LoVo (cell line): Measurements from ENCODE around the gene FKBP14.
A peak's percentile ranks its signal among the peaks of the same experiment; 100 is the strongest.
"Not testable (repeated sequence)": the region's sequence is repeated elsewhere in the genome, so short reads cannot be mapped to it uniquely, and the experiment has no call there.

Experiments used
- DNase-seq: peaks from one replicate; pipeline ENCODE4 v3.0.0-alpha.2; 2016; ENCODE audit warnings: low spot score

FKBP14 gene

DNA sequence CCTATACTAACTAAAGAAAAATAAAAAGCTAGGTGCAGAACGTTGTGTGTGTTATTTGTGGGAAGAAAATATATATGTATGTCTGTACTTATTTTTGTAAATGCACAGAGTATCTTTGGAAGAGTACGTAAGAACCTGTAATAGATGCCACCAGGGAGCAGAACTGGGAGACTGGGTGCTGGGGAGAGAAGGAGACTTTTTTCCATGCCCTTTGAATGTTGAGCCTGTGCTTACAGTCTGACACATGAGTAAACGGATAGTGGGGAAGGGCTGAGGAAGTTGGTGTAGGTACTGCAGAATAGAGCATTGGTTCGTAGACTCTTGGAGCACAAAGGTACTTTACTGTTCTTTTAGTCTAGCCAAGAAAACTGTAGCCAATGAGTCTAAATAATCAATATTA, 35.6 kb downstream of the FKBP14 start:
- no peak for DNase-seq

DNA sequence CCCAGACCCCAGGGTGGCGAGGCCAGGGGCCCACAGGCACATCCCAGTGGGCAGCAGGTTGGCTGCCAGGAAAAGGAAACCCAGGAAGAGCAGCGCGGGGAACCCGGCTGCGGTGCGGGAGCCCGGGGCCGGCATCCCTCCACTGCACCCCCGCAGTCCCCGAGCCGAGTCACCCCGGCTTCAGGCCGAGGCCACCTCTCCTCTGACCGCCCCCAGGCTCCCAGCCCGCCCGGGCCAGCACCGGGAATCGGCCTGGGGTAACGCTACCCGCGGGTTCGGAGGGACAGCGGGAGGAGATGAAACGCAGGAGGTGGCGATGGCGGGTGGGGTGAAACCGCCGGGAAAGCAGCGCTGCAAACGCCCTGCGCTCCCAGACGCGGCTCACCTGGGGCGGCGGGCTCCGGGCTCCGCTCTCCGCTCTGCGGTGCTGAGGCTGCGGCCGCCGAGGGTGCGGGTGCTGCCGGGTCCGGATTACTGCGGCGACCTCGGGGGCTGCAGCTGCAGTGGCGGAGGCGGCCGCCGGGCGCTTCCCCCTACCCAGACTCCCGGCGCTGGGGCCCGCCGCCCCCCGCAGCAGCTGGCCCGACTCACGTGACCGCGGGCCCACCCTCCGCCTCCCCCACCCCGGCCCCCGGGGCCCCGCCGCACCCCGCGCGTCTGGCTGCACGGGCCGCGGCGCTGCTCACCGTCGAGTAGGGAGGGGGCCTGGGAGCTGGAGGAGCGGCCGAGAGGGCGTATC, 37.1 kb downstream of the FKBP14 start, which contains the start of gene SCRN1:
SCRN1 (minus strand) TSS at position 545 of the 739 bp plus-strand sequence. CDS start 20,734 bp downstream, outside the sequence.
- peak; percentile 48 for DNase-seq

DNA sequence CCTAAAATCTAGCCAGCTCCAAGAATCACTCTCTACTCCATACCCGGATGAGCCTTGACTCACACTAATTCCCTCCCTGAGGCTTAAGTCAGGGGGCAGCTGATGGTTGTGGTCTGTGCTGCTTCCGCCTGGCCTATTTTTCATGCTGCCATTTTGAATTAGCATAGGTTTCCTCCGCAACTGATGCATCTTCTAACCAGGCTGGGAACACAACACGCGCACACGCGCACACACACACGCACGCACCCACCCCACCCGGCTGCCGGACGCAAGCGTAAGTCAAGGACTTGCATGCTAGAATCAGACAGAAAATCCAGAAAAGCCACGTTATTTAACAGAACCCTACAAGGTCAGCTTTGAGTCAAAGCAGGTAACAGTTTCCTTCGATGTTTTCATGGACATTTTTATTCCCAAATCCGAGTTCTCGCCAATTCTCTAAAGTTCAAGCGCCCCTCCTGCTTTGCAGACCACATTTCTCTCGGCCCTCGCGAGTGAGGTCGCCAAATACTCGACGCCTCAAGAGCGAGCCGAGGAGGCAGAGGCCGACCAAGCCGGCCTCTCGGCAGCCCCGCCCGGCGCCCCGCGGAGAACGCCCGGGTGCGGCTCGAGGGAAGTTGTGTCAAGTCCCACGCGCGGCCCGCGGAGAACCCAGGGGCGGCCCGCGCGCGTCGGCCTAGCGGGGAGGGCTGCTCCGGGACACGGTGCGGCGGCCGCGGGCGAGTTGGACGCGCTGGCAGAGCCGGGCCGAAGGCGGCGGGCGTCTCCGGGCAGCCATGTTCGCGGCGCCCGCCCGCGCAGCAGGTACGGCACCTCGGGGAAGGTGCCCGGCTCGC, 37.9 kb downstream of the FKBP14 start:
- peak; percentile 55 for DNase-seq

DNA sequence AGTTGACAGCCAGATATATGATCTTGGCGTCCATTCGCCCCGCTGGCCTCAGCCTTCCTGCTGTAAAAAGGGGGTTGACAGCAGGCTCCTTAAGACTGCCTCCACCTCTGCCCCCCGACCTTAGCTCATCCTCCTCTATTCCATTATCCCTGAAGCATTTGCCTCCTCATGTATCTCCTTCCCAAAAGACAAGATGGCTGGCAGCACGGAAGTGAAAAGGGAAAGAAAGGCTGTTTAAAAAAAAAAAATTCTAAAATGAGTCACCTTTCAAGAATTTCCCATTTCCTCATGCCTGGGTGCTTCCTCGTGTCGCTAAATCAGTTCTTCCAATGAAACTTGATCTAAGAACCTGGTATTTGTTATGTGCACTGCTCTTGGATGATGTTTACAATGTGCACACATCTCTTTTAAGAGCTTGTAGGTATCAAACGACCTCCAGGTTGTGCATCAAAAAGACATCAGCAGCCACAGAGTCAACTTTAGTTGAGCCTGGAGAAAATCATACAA, 38.6 kb downstream of the FKBP14 start:
- DNase-seq, result peak; percentile 95

DNA sequence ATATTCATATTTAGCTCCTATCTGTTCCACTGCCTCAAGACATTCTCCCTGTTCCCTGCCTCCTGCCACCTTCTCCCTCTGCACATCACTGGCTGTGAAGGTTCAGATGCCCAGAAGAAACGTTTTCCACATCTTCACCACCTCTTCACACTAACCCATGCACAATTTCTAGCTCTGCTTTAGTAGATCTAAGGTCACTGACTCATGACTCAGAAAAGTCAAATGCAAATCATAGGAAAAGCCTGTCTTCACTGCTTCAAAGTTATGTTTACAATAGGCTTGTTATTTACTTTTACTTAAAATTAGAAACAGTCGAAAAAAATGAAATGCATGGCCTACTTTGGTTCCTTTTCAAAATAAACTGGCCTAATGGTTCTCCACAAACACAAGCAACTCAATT, 39.4 kb downstream of the FKBP14 start:
- peak; percentile 35 for DNase-seq

DNA sequence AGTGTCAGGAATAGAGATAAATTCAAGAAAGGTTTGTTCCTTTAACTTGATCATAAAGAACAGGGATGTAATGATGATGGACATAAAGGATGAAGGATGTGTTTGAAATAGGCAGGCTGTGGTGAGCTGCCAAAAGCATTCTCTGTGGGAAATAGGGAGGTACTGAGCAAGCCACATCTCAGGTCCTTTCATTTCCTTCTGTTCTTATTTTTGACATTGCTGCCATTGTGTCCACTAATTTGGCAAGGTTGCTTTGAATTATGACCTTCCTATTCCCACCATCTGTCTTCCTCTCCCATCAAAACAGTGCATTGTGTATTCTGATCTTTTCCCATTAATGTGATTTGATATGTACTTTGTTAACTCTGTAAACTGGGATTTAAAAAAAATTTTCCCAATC, 46.4 kb downstream of the FKBP14 start:
- DNase-seq, result no peak

DNA sequence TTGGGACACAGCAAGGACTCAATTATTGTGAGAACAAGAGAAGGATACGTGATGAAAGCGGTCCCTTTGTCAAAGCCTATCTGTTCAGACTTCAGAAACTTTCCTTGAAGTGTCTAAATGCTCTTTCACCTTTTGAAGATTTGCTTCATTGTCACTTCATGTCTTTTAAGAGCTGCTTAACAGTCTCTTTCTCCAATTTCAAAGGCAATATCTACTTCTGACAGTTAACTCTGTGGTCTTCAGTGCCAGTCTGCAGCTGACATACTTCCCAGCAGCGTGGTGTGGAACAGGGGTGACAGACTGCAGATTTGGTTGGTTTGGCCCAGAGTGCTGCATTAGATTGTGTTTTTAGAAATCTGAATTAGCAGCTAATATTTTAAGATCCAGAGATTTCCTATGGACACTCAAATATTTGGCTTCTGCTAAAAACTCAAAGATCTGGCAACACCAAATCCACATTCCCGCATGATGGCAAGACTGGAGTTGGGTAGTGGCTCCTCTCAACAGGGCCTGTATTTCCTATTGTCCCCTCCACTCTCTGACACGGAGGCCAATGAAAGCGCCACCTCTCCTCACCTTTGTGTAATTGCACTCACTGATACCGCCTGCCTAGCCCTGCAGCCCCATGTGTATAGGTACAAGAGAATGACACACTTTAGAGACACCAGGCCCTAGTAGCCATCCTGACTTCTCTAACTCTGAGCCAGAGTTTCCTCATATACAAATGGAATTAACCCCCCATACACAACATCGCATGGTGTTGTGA, 48.4 kb downstream of the FKBP14 start:
- no peak for DNase-seq

DNA sequence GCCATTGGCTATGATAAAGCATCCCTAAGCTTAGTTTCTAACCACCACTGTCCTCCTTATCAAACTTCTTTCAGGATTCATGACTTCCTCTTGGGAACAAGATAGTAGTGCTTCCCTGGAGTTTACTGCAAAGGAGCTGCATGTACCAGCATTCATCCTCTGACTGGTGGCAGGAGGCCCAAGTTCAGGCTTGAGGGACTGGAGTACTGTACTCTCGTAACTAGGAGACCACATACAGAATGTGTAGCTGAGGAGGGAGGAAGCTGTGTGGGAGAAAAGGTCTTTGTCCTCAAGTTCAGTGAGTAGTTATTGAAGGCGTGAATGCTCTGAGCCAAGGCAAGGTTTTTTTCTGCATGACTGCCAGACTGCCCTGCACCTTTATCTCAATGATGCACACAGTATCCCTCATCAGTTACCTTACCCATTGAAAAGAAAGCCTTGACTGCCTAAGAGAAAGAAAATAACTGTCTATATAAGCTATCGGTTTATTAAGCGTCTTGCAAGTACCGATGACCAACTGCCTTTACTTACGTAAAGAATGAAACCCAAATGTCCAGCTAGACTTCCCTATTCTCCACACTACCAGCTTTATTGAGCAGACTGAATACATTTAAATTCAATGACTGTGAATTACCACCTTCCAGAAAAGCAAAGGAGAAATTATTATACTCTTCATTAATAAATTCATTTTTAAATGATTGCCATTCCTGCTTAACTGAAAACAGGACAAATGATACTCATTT, 49.7 kb downstream of the FKBP14 start:
- DNase-seq, result no peak

DNA sequence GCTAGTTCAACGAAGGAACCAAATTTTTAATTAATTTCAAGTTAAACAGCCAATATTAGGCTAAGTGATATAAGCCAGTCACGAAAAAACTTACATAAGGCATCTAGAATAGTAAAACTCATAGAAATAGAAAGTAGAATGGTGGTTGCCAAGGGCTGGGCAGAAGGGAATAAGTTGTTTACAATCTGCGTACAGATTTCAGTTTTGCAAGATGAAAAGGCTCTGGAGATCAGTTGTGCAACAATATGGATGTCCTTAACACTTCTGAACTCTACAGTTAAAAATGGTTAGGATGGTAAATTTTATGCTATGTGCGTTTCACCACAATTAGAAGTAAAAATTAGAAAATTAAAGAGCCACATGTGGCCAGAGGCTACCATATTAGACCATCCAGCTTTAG, 50.2 kb downstream of the FKBP14 start:
- DNase-seq, result no peak

DNA sequence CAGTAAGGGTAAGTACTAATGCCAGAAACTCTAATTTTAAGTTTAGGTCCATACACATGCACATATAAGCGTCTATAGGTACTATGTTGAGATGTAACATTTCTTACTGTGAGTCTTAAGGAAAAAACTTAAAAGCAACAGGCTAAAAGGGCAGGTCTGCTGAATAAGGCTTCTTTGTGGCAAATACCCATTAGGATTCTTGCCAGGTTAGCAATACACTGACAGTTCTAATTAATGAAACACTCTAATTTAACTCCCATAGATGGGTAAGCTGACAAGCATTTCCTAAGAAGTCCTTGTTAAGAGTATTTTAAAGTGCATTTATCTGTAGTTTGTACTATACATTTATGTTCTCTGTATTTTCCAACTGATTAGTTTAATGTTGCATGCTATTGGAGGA, 50.9 kb downstream of the FKBP14 start:
- no peak for DNase-seq

DNA sequence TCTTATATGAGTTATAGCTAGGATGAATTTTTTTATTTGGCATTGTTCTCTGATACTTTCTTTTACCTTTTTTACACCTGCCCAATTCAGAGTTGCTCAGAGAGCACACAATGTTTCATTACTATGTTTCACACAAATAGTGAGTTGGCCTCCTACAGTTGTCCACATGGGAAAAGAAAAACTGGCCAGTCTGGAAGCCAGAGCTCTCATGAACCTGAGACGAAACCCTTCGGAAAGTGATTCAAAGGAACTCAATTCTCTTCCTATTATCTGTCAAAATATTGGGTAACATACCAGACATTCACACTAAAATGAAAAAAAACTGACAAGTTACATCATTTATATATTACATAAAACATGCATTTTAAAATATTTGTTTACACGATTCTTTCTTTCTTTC, 52.2 kb downstream of the FKBP14 start:
- DNase-seq, result no peak

DNA sequence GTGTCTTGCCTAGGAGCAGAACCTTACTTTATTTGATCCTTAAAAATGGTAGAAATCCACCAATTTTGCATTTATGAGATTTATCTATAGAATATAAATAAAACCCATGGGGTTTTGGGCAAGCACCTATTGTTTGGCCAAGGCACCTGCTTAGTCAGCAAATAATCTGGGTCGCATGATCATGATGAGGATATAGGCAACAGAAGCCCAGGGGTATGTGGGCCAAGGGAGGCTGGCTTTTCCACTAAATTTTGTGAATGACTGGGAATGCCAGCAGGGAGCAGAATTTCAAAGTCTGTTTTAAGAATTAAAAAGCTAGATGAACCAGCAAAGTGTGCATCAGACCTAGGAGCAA, 54.2 kb downstream of the FKBP14 start:
- DNase-seq, result no peak

DNA sequence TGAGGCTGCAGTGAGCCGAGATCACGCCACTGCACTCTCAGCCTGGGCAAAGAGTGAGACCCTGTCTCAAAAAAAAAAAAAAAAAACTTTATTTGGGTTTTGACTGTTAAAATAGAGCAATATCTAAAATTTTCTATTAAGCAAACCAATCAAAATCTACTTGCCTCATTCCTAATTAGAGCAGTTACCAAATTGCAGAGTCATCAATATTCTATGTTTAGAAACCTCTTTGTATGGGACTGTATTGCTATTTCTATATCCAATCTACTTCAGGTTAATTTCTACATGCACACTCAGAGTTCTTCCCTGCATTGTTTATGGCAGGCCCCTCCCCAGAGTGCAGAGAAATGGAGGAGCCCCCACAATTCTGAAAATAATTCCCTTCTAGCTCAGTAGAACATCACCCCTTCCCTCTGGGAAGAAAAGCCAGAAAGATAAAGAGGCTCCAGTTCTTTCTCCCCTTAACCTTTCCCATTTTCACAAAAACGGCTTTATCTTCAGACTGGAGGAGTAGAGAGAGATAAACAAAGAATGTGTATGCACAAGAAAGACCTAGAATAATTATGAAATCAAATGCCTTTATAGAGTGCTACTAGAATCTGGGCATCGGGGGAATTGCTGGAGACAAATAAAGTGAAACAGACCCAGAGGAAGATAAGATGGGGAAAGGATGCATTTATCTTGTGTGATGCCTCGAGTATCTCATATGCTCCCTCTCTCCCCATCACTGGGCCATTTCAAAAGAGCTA, 54.8 kb downstream of the FKBP14 start:
- DNase-seq, result no peak

DNA sequence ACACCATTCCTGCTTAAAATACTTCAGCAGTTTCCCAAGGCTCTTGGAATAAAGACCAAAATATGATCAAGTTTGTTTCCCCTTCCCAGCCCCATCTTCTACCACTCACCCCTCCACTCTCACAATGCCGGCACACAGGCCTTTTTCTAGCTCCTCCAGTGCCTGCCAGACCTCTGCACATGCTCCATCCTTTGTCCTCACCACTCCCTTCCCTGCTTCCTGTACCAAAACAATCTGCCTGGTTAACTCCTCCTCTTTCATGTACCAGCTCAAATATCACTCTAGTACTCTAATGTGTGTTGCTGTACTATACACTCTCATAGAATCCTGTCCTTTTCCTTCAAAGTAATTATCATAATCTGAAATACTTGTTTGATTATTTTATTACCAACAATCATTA, 56.3 kb downstream of the FKBP14 start:
- no peak for DNase-seq

DNA sequence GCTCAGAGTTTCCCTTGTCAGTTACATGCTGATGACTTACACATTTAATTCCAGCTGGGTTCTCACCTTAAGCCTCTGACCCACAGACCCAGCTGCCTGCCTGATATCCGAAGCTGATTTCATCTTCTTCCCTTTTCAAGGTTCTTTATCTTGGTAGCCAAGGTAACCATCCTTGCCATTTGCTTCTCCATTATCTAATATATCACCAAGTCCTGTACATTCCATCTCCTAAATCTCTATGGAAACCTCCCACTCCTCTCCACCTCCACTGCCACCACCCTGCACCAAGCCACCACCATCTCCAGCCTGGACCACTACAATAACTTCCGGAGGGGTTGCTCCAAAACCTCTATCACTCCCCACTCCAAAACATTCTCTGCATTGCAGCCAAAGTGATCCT, 56.8 kb downstream of the FKBP14 start:
- DNase-seq, result no peak

DNA sequence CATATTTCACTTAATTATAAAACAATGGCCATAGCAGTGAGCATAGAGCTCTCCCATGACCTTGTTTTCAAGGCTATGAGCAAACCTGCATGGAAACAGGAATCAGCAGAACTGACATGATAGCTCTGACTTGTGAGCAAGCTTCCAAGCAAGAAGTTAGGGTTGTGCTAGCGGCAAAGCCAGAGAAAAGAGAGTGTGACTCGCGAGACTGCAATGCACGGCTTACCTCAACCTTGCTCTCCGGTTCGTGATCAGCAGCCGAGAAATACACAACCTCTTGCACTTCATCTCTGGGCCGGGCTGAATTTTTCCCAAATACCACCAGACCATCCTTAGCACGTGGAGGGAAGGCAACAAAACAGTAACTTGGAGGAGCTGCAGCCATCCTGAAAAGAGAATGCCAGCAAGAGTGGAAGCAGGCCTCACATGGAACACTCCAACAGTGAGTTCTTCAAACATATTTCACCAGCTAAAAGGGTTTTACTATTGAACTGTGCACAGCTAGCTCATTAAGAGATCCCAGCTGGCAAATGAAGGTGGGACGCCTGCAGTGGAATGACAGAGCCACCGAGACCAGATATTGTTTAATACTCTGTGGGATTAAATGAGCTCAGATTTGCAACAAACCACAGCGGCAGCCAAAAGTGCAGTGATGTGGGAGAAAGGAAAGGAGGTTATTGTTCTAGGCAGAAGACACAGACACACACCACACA, 57.7 kb downstream of the FKBP14 start:
- no peak for DNase-seq

DNA sequence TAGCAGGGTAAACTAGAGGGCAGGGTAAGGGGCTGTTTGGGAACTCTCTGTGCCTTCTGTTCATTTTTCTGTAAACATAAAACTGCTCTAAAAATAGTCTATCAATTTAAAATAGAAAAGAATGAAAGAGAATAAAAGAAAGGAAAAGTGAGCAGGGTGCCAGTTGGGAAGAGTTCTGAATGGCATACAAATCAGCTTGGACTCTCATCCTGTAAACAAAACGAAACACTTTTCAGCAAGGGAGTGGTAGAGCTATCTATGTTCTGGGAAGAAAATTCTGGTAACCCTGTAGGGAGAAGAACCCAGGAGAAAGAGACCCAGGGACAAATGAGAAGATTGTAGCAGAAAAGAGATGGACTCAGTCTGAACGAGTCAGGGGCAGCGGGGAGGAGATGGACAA, 61.5 kb downstream of the FKBP14 start:
- no peak for DNase-seq

DNA sequence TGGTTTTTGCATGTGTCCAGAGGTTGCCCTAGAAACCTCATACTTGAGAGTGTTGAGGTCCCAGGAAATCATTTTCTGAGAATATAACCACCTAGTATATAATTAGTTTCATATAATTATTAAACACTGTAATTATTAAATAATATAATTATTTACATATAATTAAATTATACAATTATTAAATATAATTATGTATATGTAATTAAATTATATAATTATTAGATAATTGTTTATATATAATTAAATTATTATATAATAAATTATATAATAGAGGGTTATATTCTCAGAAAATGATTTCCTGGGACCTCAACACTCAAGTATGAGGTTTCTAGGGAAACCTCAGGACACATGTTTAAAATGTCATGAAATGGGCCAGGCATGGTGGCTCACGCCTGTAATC, 64.5 kb downstream of the FKBP14 start:
- no peak for DNase-seq

DNA sequence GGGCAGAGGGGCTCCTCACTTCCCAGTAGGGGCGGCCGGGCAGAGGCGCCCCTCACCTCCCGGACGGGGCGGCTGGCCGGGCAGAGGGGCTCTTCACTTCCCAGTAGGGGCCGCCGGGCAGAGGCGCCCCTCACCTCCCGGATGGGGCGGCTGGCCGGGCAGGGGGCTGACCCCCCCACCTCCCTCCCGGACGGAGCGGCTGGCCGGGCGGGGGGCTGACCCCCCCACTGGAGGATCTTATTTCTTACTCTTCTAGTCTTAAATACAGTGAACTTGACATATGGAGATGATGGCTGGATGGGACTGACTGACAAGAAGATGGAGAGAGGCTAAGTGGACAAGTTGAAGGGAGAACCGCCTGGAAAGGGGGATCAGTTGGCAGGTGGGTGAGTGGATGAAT, 64.9 kb downstream of the FKBP14 start:
- not testable (repeated sequence) for DNase-seq
